Left lung (tissue), 10 donors: ENCODE measurements around the gene RYR2. TPM values are rescaled to one million over a fixed set of nuclear protein-coding genes. Genes with fewer than 3 reads are reported as not detected.
A peak's percentile ranks its signal among the peaks of the same experiment; 100 is the strongest.

Source experiments
- ATAC-seq: fragments of 200-7000 bp; cut with Tn5 transposase; one replicate; pipeline ENCODE4 v1.9.1; 2020; ENCODE audit warnings: moderate library complexity
- DNase-seq, 4 donors: peaks; one replicate each; pipeline ENCODE4 v3.0.0-alpha.2; 2013 to 2020
- H3K27ac ChIP-seq, 2 donors: fragments of 200-600 bp; sonication (generic) in 1 of 2; one replicate each; pipeline versions ENCODE4 v1.5.0 to v1.8.0; 2020 to 2021
- H3K27me3 ChIP-seq, 2 donors: fragments of 200-600 bp; sonication (generic) in 1 of 2; one replicate each; pipeline versions ENCODE4 v1.5.0 to v1.8.0; 2020 to 2021
- H3K36me3 ChIP-seq, 2 donors: fragments of 200-600 bp; sonication (generic) in 1 of 2; one replicate each; pipeline versions ENCODE4 v1.5.0 to v1.8.0; 2020 to 2021
- H3K4me1 ChIP-seq, 2 donors: fragments of 200-600 bp; one replicate each; pipeline ENCODE4 v1.8.0; 2021
- H3K4me3 ChIP-seq, 2 donors: fragments of 200-600 bp; sonication (generic) in 1 of 2; one replicate each; pipeline versions ENCODE4 v1.5.0 to v1.8.0; 2020 to 2021; ENCODE audit warnings: mild to moderate bottlenecking in 1 of 2
- H3K9me3 ChIP-seq, 2 donors: fragments of 200-600 bp; sonication (generic) in 1 of 2; one replicate each; pipeline versions ENCODE4 v1.5.0 to v1.8.0; 2020 to 2021
- CTCF ChIP-seq, 2 donors: fragments of 200-600 bp; sonication (generic) in 1 of 2; IDR thresholded peaks; one replicate each; pipeline versions ENCODE4 v1.5.0 to v1.8.0; 2021; ENCODE audit warnings: antibody characterized with exemption in 2 of 2
- intact Hi-C, 2 donors: fragments of 100-400 bp; cut with DNase I; formaldehyde crosslinking; loops; one replicate each; pipeline versions ENCODE4 v1.11.2 to v1.14.2; 2022
- polyA plus RNA-seq, 6 donors: library from polyadenylated mRNA; unstranded; fragments of 120-200 nt; gene quantifications; one replicate each; pipeline ENCODE4 v1.2.1, GENCODE V29; 2013; ENCODE audit not compliant: insufficient read length in 6 of 6
- total RNA-seq, 2 donors: library from RNA; stranded (reverse); fragmentation: NEBNext Ultra II Directional; extraction: Animal tissue kit (Norgen Biotek cat#: 25700); gene quantifications; one replicate each; pipeline ENCODE4 v1.2.1, GENCODE V29; 2021
- donor health status: DM: no; HTN: yes; CAD: no.
- donor health status: DM: no; HTN: no; CAD: no.

The RYR2 gene
- total and polyA plus RNA-seq, 8 donors, result 4.7 to 10.3 (median 7.6) TPM

- no peak overlapping the region for H3K27ac ChIP-seq
- ATAC-seq (no peak), DNase-seq (no peak)
- H3K36me3 ChIP-seq, result no peaks in the 10 kb centered on the region
- H3K27me3 ChIP-seq, result no peaks in the 10 kb centered on the region
- no peak overlapping the region for H3K4me3 ChIP-seq
- no peaks in the 10 kb centered on the region for H3K9me3 ChIP-seq
- no peak for TF ChIP-seq CTCF (IDR thresholded peaks at IDR 0.05)
- no peaks in the 10 kb centered on the region for H3K4me1 ChIP-seq
- intact Hi-C loops, result no loop called here
Measured at GRCh38 chr1:236998546-236998945, 43.4 kb upstream of the RYR2 start.

- H3K27ac ChIP-seq, result no peak overlapping the region
- H3K36me3 ChIP-seq, result no peaks in the 10 kb centered on the region
- no peak for TF ChIP-seq CTCF (IDR thresholded peaks at IDR 0.05)
- DNase-seq (no peak), ATAC-seq (no peak)
- H3K27me3 ChIP-seq, result no peaks in the 10 kb centered on the region
- intact Hi-C loops, result no loop called here
- no peaks in the 10 kb centered on the region for H3K4me1 ChIP-seq
- H3K4me3 ChIP-seq, result no peak overlapping the region
- no peaks in the 10 kb centered on the region for H3K9me3 ChIP-seq
Measured at GRCh38 chr1:237000191-237000590, 41.8 kb upstream of the RYR2 start.

GRCh38 chr1:237003516-237003915 lies 38.5 kb upstream of the RYR2 start:
- H3K4me3 ChIP-seq, result no peak overlapping the region
- no peaks in the 10 kb centered on the region for H3K9me3 ChIP-seq
- no peaks in the 10 kb centered on the region for H3K36me3 ChIP-seq
- no peak overlapping the region for H3K27ac ChIP-seq
- no peak for ATAC-seq
- no peaks in the 10 kb centered on the region for H3K4me1 ChIP-seq
- no peak for DNase-seq
- intact Hi-C loops, result no loop called here
- no peaks in the 10 kb centered on the region for H3K27me3 ChIP-seq
- TF ChIP-seq CTCF (IDR thresholded peaks at IDR 0.05), result no peak

GRCh38 chr1:237004116-237004515 lies 37.9 kb upstream of the RYR2 start, which contains the start of gene MT1HL1:
Gene MT1HL1 (minus strand): TSS chr1:237004441. CDS start chr1:237004372, 69 bp downstream.
- no peak for TF ChIP-seq CTCF (IDR thresholded peaks at IDR 0.05)
- Histone ChIP-seq H3K36me3 (no peaks in the 10 kb centered on the region), H3K9me3 (no peaks in the 10 kb centered on the region), H3K27me3 (no peaks in the 10 kb centered on the region), H3K4me3 (no peak within 1 kb of the TSS), H3K27ac (no peak within 1 kb of the TSS), H3K4me1 (no peaks in the 10 kb centered on the region)
- DNase-seq (no peak), ATAC-seq (no peak)
- intact Hi-C loops, result no loop called here

GRCh38 chr1:237005674-237006073 lies 36.3 kb upstream of the RYR2 start:
- peak in 1 of 4 donors; percentile 33 for DNase-seq
- Histone ChIP-seq H3K9me3 (no peaks in the 10 kb centered on the region), H3K36me3 (no peaks in the 10 kb centered on the region), H3K27me3 (no peaks in the 10 kb centered on the region), H3K4me3 (no peak overlapping the region), H3K4me1 (no peaks in the 10 kb centered on the region), H3K27ac (no peak overlapping the region)
- intact Hi-C loops, result no loop called here
- no peak for TF ChIP-seq CTCF (IDR thresholded peaks at IDR 0.05)
- no peak for ATAC-seq
